ENCODE measurements around the gene HNRNPL.
"Not testable (repeated sequence)": the region's sequence is repeated elsewhere in the genome, so short reads cannot be mapped to it uniquely, and the experiment has no call there.

Gene HNRNPL

GRCh38 chr19:38796154-38796553 is 53.6 kb downstream of the HNRNPL start:
- DNase-seq, result no peak

- DNase-seq, result no peak
These were observed 54.2 kb downstream of the HNRNPL start for GRCh38 chr19:38795549-38795948.

DNA sequence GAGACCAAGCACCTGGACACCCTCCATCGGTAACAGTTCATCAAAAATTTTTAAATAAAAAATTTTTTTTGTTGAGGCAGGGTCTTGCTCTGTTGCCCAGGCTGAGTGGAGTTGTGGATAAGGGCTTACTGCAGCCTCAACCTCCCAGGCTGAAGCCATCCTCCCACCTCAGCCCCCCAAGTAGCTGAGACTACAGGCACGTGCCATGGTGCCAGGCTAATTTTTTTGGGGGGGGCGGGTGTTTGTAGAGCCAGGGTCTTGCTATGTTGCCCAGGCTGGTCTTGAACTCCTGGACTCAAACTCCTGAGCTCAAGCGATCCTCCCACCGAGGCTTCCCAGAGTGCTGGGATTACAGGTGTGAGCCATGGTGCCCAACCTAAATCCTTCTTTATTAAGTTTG is 56.1 kb downstream of the HNRNPL start:
- no peak for DNase-seq

GRCh38 chr19:38793177-38793576 is 56.6 kb downstream of the HNRNPL start:
- peak in 1 of 3 experiments; percentile 29 for DNase-seq

DNA sequence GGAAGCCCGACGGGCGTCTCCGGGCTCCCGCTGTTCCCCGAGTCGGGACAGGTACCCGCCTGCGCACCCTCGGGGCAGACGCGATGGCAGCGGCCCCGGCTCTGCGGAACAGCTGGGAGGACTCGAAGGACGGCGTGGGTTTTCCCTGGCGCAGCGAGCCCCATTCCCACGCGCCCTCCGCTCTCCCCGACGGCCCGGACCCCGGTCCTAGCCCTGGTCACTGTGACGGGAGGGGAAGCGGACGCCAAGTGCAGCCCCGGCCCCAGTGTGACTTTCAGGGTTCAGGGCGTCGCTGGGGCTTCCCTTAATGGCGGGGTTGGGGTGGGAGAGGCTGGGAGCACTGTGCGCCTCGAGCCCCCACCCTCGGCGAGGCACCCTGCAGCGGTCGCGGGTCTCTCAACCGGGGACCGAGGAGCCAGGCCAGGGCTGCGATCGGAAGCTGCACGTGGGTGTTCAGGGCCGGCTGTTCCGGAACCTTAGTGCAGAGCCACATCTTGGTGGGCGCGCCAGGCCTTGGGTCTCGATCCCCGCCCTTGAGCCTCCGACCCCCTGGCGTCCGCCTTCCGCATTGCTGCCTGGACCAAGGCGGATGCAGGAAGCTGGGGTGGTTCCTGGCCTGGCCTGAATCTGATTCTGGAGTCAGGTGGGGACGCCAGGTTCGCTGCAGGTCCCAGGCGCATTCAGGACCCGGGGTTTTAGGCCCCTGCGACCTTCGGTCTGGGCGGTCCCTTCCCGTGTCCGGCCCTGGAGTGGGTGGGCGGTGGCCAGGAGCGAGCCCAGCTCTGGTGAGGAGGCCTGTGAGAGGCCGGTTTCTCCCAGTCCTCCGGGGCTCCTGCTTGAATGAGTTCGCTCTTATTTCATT is 57.3 kb downstream of the HNRNPL start:
- no peak for DNase-seq

DNA sequence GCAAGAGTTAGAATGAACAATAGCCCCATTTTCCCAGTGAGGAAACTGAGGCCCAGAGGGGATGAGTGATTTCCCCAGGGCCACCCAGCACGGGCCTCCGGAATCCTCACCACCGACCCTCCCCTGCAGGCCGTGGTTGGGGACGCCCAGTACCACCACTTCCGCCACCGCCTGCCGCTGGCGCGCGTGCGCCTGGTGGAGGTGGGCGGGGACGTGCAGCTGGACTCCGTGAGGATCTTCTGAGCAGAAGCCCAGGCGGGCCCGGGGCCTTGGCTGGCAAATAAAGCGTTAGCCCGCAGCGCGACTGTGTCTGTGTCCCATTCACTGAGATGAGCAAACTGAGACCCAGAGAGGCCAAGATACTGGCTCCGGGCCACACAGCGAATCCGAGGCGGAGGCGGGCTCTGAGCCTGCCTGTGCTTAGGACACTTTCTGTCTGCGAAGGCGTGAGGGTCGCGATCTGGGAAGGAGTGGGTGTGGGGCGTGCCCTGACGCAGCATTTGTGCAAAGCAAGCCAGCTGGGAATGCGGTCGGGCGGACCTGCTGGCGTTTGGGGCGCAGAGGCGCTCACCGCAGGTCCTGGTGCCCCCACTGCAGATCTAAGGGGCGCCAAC is 58.2 kb downstream of the HNRNPL start:
- DNase-seq, result not testable (repeated sequence)

DNA sequence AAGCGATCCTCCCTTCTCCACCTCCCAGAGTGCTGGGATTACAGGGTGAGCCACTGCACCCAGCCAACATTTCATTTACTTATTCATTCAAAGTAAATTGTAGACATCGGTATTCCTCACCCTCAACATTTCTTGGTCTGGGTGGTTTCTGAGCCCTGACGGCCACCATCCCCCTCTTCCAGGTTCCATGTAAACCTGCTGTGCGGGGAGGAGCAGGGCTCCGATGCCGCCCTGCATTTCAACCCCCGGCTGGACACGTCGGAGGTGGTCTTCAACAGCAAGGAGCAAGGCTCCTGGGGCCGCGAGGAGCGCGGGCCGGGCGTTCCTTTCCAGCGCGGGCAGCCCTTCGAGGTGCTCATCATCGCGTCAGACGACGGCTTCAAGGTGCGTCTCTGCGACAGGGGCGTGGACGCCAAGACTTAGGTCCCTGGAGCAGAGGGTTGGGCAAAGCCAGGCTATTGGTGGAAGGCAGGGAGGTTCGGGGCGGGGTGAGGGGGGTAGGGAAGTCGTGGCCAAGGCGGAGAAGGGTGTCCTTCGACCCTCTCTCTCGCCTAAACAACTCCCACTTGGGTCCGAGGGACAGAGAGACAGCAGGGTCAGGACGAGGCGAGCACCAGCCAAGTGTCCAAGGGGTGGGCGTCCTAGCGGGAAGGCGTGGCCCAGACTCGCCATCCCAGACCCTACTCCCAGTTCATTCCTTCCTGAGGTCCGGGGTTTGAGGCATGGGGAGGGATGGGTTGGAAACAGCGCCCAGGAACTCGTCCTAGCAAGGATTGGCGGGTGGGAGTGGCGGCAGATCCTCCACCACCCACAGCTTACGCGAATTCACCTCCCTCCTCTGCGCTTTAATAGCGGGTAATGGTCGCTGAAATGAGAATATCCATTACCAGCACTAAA is 59.0 kb downstream of the HNRNPL start:
- DNase-seq, result not testable (repeated sequence)

DNA sequence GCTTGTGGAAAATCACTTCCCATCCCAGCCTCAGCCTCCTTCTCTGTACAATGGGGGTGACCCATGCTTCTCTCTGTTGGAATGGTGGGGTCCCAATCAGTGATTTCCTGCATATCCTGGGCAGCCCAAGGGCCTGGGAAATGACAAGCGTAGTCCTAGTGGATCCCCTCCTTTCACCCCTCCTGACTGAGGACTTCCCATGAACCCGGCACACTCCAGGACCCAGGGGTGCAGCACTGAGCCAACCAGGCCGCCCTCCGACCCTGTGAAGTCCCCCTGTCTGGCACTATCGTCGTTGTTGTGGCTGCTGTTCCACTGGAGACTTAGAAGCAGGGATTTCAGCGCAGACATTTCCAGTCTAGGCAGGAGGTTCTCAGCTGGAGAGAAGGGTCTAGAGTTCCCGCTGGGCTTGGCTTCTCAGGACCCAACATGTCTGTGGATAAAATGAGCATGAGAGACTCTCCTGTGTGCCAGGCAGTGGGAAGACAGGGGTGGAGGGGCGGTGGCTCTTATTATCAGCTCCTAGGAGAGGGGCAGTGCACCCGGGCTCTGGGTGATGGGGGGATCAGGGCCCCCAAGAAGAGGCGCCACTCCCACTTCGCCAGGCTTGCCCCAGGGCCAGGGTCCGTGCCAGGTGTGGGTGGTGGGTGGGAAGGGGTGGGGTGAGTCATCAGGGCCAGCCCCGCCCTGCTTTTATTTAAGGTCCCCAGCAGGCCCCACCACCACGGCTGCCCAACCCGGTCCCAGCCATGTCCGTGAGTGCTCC is 61.1 kb downstream of the HNRNPL start, which contains the start of gene LGALS7B:
Gene LGALS7B, plus strand, starts transcription at position 723 of the 766 bp plus-strand sequence. Its CDS starts 27 bp downstream, at position 750.
- no peak for DNase-seq

- peak in 1 of 3 experiments; percentile 5 for DNase-seq
These were observed 63.1 kb downstream of the HNRNPL start for GRCh38 chr19:38786572-38787265.
